ENCODE measurements around the gene BRAT1. TPM values are rescaled to one million over a fixed set of nuclear protein-coding genes. Genes with fewer than 3 reads are reported as not detected.

The BRAT1 gene
- total RNA-seq, 1 donor from 2014 or later: 19.7 TPM

GRCh38 chr7:2566890-2567678, 11.8 kb upstream of the BRAT1 start:
- Histone ChIP-seq H2AFZ (ENCODE audit: low read depth, low read length) (no peak overlapping the region), H3K36me3 (ENCODE audit: insufficient read depth, low read length) (no peaks in the 10 kb centered on the region), H3K27me3 (ENCODE audit: insufficient read depth, low read length) (no peaks in the 10 kb centered on the region), H3K9me3 (ENCODE audit: insufficient read depth, low read depth, low read length) (no peaks in the 10 kb centered on the region), H3K27ac (ENCODE audit: low read depth, low read length) (no peak overlapping the region), H3K9ac (ENCODE audit: low read length) (peak overlapping the region; percentile 7), H4K20me1 (ENCODE audit: insufficient read depth, low read length) (peaks cover 27% of the 10 kb centered on the region), H3K4me2 (ENCODE audit: low read length) (peak overlapping the region; percentile 59), H3K79me2 (ENCODE audit: insufficient read depth, low read length) (peaks cover 7% of the 10 kb centered on the region), H3K4me3 (ENCODE audit: insufficient read depth, low read depth, low read length) (peak overlapping the region; percentile 1), H3K4me1 (ENCODE audit: insufficient read depth, low read length) (peaks cover 14% of the 10 kb centered on the region)
- DNase-seq (ENCODE audit: low read depth): no peak
- Mint-ChIP-seq H3K36me3 (ENCODE audit: low read depth, unreplicated experiment) (peaks cover 3% of the 10 kb centered on the region), H3K4me3 (ENCODE audit: unreplicated experiment) (no peak overlapping the region), H3K27me3 (ENCODE audit: low read depth, unreplicated experiment) (no peaks in the 10 kb centered on the region), H3K9me3 (ENCODE audit: unreplicated experiment) (no peaks in the 10 kb centered on the region), H3K4me1 (ENCODE audit: low read depth, unreplicated experiment) (peaks cover 11% of the 10 kb centered on the region), H3K27ac (ENCODE audit: unreplicated experiment) (no peak overlapping the region)
- FAIRE-seq: no peak
- TF ChIP-seq CTCF (IDR thresholded peaks at IDR 0.05; ENCODE audit: insufficient read depth, low read depth, low read length): no peak
- no peak for TF ChIP-seq EZH2 (IDR thresholded peaks at IDR 0.05; ENCODE audit: insufficient read depth, low read length)

GRCh38 chr7:2566348-2566889, 11.1 kb upstream of the BRAT1 start:
- Mint-ChIP-seq H3K4me1 (ENCODE audit: low read depth, unreplicated experiment) (peaks cover 4% of the 10 kb centered on the region), H3K27me3 (ENCODE audit: low read depth, unreplicated experiment) (no peaks in the 10 kb centered on the region), H3K9me3 (ENCODE audit: unreplicated experiment) (no peaks in the 10 kb centered on the region), H3K27ac (ENCODE audit: unreplicated experiment) (no peak overlapping the region), H3K4me3 (ENCODE audit: unreplicated experiment) (no peak overlapping the region), H3K36me3 (ENCODE audit: low read depth, unreplicated experiment) (peaks cover 3% of the 10 kb centered on the region)
- Histone ChIP-seq H3K27me3 (ENCODE audit: insufficient read depth, low read length) (no peaks in the 10 kb centered on the region), H3K9ac (ENCODE audit: low read length) (peak overlapping the region; percentile 7), H2AFZ (ENCODE audit: low read depth, low read length) (no peak overlapping the region), H3K4me3 (ENCODE audit: insufficient read depth, low read depth, low read length) (no peak overlapping the region), H3K79me2 (ENCODE audit: insufficient read depth, low read length) (peaks cover 7% of the 10 kb centered on the region), H3K27ac (ENCODE audit: low read depth, low read length) (no peak overlapping the region), H4K20me1 (ENCODE audit: insufficient read depth, low read length) (peaks cover 27% of the 10 kb centered on the region), H3K9me3 (ENCODE audit: insufficient read depth, low read depth, low read length) (no peaks in the 10 kb centered on the region), H3K4me1 (ENCODE audit: insufficient read depth, low read length) (peaks cover 7% of the 10 kb centered on the region), H3K4me2 (ENCODE audit: low read length) (peak overlapping the region; percentile 59), H3K36me3 (ENCODE audit: insufficient read depth, low read length) (no peaks in the 10 kb centered on the region)
- no peak for TF ChIP-seq CTCF (IDR thresholded peaks at IDR 0.05; ENCODE audit: insufficient read depth, low read depth, low read length)
- TF ChIP-seq EZH2 (IDR thresholded peaks at IDR 0.05; ENCODE audit: insufficient read depth, low read length): no peak
- FAIRE-seq: no peak
- no peak for DNase-seq (ENCODE audit: low read depth)

Measured in astrocyte (in vitro differentiated cells and primary cell).